ENCODE measurements around the gene ZC2HC1B. TPM values are rescaled to one million over a fixed set of nuclear protein-coding genes. Genes with fewer than 3 reads are reported as not detected.

ZC2HC1B gene
- total RNA-seq, 2 experiments from 2014 or later, result not detected

GRCh38 chr6:143884216-143884900 is 20.1 kb downstream of the ZC2HC1B start:
- ATAC-seq (ENCODE audit: poor library complexity) (no peak), DNase-seq (no peak)
- intact Hi-C loops (cut with DNase I, micrococcal nuclease), result no loop called here
- no peak overlapping the region for H3K4me3 ChIP-seq (ENCODE audit: low read length)
- Mint-ChIP-seq H3K27ac (no peak overlapping the region), H3K36me3 (ENCODE audit: low read depth) (peaks cover 6% of the 10 kb centered on the region), H3K4me3 (no peak overlapping the region), H3K9me3 (no peaks in the 10 kb centered on the region), H3K4me1 (ENCODE audit: low read depth) (no peaks in the 10 kb centered on the region), H3K27me3 (no peaks in the 10 kb centered on the region)
- ChIA-PET POLR2A (no interaction called here), CTCF (no interaction called here)
- no peak for TF ChIP-seq CTCF (IDR thresholded peaks at IDR 0.05)
- no peaks in the 10 kb centered on the region for H3K36me3 ChIP-seq (ENCODE audit: insufficient read depth, low read length)
- no peaks in the 10 kb centered on the region for H3K4me1 ChIP-seq (ENCODE audit: insufficient read depth, low read length)
- H3K27ac ChIP-seq (ENCODE audit: low read depth in 1 of 2, low read length in 2 of 2), result no peak overlapping the region
- H3K27me3 ChIP-seq (ENCODE audit: control insufficient read depth in 1 of 2, insufficient read depth in 2 of 2, low read length in 2 of 2), result no peaks in the 10 kb centered on the region
- no peaks in the 10 kb centered on the region for H3K9me3 ChIP-seq (ENCODE audit: control insufficient read depth in 1 of 2, insufficient read depth in 1 of 2, low read length in 2 of 2)

GRCh38 chr6:143885116-143885515 is 20.8 kb downstream of the ZC2HC1B start:
- Histone ChIP-seq H3K4me3 (ENCODE audit: low read length) (no peak overlapping the region), H3K27ac (ENCODE audit: low read depth in 1 of 2, low read length in 2 of 2) (no peak overlapping the region), H3K9me3 (ENCODE audit: control insufficient read depth in 1 of 2, insufficient read depth in 1 of 2, low read length in 2 of 2) (no peaks in the 10 kb centered on the region), H3K4me1 (ENCODE audit: insufficient read depth, low read length) (no peaks in the 10 kb centered on the region), H3K27me3 (ENCODE audit: control insufficient read depth in 1 of 2, insufficient read depth in 2 of 2, low read length in 2 of 2) (no peaks in the 10 kb centered on the region), H3K36me3 (ENCODE audit: insufficient read depth, low read length) (no peaks in the 10 kb centered on the region)
- ATAC-seq (ENCODE audit: poor library complexity) (no peak), DNase-seq (no peak)
- Mint-ChIP-seq H3K27ac (no peak overlapping the region), H3K4me3 (no peak overlapping the region), H3K9me3 (no peaks in the 10 kb centered on the region), H3K4me1 (ENCODE audit: low read depth) (no peaks in the 10 kb centered on the region), H3K27me3 (no peaks in the 10 kb centered on the region), H3K36me3 (ENCODE audit: low read depth) (peaks cover 6% of the 10 kb centered on the region)
- ChIA-PET POLR2A (no interaction called here), CTCF (interaction anchor here (1.0 kb wide), 1 partner anchor 151 kb away, joined by 3 read pairs; no protein-coding TSS in a partner anchor)
- TF ChIP-seq CTCF (IDR thresholded peaks at IDR 0.05), result no peak
- intact Hi-C loops (cut with DNase I, micrococcal nuclease), result no loop called here

- DNase-seq, result no peak
- ChIA-PET CTCF (no interaction called here), POLR2A (no interaction called here)
- no peak for ATAC-seq (ENCODE audit: poor library complexity)
- no peaks in the 10 kb centered on the region for H3K27me3 Mint-ChIP-seq
- no peak overlapping the region for H3K27ac Mint-ChIP-seq
- Histone ChIP-seq H3K4me3 (ENCODE audit: low read length) (no peak overlapping the region), H3K27ac (ENCODE audit: low read depth in 1 of 2, low read length in 2 of 2) (no peak overlapping the region), H3K4me1 (ENCODE audit: insufficient read depth, low read length) (no peaks in the 10 kb centered on the region), H3K36me3 (ENCODE audit: insufficient read depth, low read length) (no peaks in the 10 kb centered on the region), H3K27me3 (ENCODE audit: control insufficient read depth in 1 of 2, insufficient read depth in 2 of 2, low read length in 2 of 2) (no peaks in the 10 kb centered on the region), H3K9me3 (ENCODE audit: control insufficient read depth in 1 of 2, insufficient read depth in 1 of 2, low read length in 2 of 2) (no peaks in the 10 kb centered on the region)
- H3K36me3 Mint-ChIP-seq (ENCODE audit: low read depth), result no peaks in the 10 kb centered on the region
- TF ChIP-seq CTCF (IDR thresholded peaks at IDR 0.05), result no peak
- no peaks in the 10 kb centered on the region for H3K9me3 Mint-ChIP-seq
- no peak overlapping the region for H3K4me3 Mint-ChIP-seq
- H3K4me1 Mint-ChIP-seq (ENCODE audit: low read depth), result no peaks in the 10 kb centered on the region
- intact Hi-C loops (cut with DNase I, micrococcal nuclease), result no loop called here
Observed at GRCh38 chr6:143894655-143895054, 30.4 kb downstream of the ZC2HC1B start.
